ENCODE data around the gene OPRM1.

OPRM1 gene

GRCh38 chr6:154039231-154039842 lies at the start of gene OPRM1:
OPRM1 (plus strand) TSS chr6:154039240; CDS start chr6:154039545, 305 bp downstream.
- Histone ChIP-seq H3K4me1 (ENCODE audit: control insufficient read depth in 1 of 2, insufficient read depth in 2 of 2, low read length in 2 of 2) (no peaks in the 10 kb centered on the region), H3K4me3 (ENCODE audit: low read depth in 1 of 2, low read length in 2 of 2) (no peak within 1 kb of the TSS), H3K27ac (ENCODE audit: low read length) (no peak within 1 kb of the TSS)

GRCh38 chr6:153989989-153990388 lies 49.1 kb upstream of the OPRM1 start:
- H3K27ac ChIP-seq (ENCODE audit: low read length), result no peak overlapping the region
- H3K9me3 ChIP-seq (ENCODE audit: control insufficient read depth in 1 of 2, low read length in 2 of 2), result no peaks in the 10 kb centered on the region
- H3K27me3 ChIP-seq (ENCODE audit: low read depth, low read length), result no peaks in the 10 kb centered on the region
- no peaks in the 10 kb centered on the region for H3K4me1 ChIP-seq (ENCODE audit: control insufficient read depth in 1 of 2, insufficient read depth in 2 of 2, low read length in 2 of 2)
- no peaks in the 10 kb centered on the region for H3K36me3 ChIP-seq (ENCODE audit: control insufficient read depth in 1 of 2, insufficient read depth in 2 of 2, low read length in 2 of 2)
- no peak overlapping the region for H3K4me3 ChIP-seq (ENCODE audit: low read depth in 1 of 2, low read length in 2 of 2)

More at GRCh38 chr6:154039231-154039842, at the start of gene OPRM1:
- Histone ChIP-seq H3K36me3 (ENCODE audit: control insufficient read depth in 1 of 2, insufficient read depth in 2 of 2, low read length in 2 of 2) (no peaks in the 10 kb centered on the region), H3K9me3 (ENCODE audit: control insufficient read depth in 1 of 2, low read length in 2 of 2) (no peaks in the 10 kb centered on the region), H3K27me3 (ENCODE audit: low read depth, low read length) (no peaks in the 10 kb centered on the region)

- Histone ChIP-seq H3K4me1 (ENCODE audit: control insufficient read depth in 1 of 2, insufficient read depth in 2 of 2, low read length in 2 of 2) (no peaks in the 10 kb centered on the region), H3K9me3 (ENCODE audit: control insufficient read depth in 1 of 2, low read length in 2 of 2) (no peaks in the 10 kb centered on the region), H3K36me3 (ENCODE audit: control insufficient read depth in 1 of 2, insufficient read depth in 2 of 2, low read length in 2 of 2) (no peaks in the 10 kb centered on the region), H3K27me3 (ENCODE audit: low read depth, low read length) (no peaks in the 10 kb centered on the region), H3K27ac (ENCODE audit: low read length) (no peak overlapping the region), H3K4me3 (ENCODE audit: low read depth in 1 of 2, low read length in 2 of 2) (no peak overlapping the region)
Observed at GRCh38 chr6:153994004-153994403, 45.0 kb upstream of the OPRM1 start.

GRCh38 chr6:153994811-153995210 lies 44.2 kb upstream of the OPRM1 start:
- H3K27me3 ChIP-seq (ENCODE audit: low read depth, low read length), result no peaks in the 10 kb centered on the region
- no peak overlapping the region for H3K27ac ChIP-seq (ENCODE audit: low read length)
- no peak overlapping the region for H3K4me3 ChIP-seq (ENCODE audit: low read depth in 1 of 2, low read length in 2 of 2)
- no peaks in the 10 kb centered on the region for H3K9me3 ChIP-seq (ENCODE audit: control insufficient read depth in 1 of 2, low read length in 2 of 2)
- H3K4me1 ChIP-seq (ENCODE audit: control insufficient read depth in 1 of 2, insufficient read depth in 2 of 2, low read length in 2 of 2), result no peaks in the 10 kb centered on the region
- H3K36me3 ChIP-seq (ENCODE audit: control insufficient read depth in 1 of 2, insufficient read depth in 2 of 2, low read length in 2 of 2), result no peaks in the 10 kb centered on the region

GRCh38 chr6:153997221-153997620 lies 41.8 kb upstream of the OPRM1 start:
- H3K27ac ChIP-seq (ENCODE audit: low read length), result no peak overlapping the region
- no peak overlapping the region for H3K4me3 ChIP-seq (ENCODE audit: low read depth in 1 of 2, low read length in 2 of 2)
- H3K4me1 ChIP-seq (ENCODE audit: control insufficient read depth in 1 of 2, insufficient read depth in 2 of 2, low read length in 2 of 2), result no peaks in the 10 kb centered on the region
- no peaks in the 10 kb centered on the region for H3K36me3 ChIP-seq (ENCODE audit: control insufficient read depth in 1 of 2, insufficient read depth in 2 of 2, low read length in 2 of 2)
- no peaks in the 10 kb centered on the region for H3K27me3 ChIP-seq (ENCODE audit: low read depth, low read length)
- no peaks in the 10 kb centered on the region for H3K9me3 ChIP-seq (ENCODE audit: control insufficient read depth in 1 of 2, low read length in 2 of 2)

GRCh38 chr6:154001494-154002285 lies 37.4 kb upstream of the OPRM1 start:
- Histone ChIP-seq H3K4me1 (ENCODE audit: control insufficient read depth in 1 of 2, insufficient read depth in 2 of 2, low read length in 2 of 2) (no peaks in the 10 kb centered on the region), H3K27me3 (ENCODE audit: low read depth, low read length) (no peaks in the 10 kb centered on the region), H3K4me3 (ENCODE audit: low read depth in 1 of 2, low read length in 2 of 2) (no peak overlapping the region), H3K9me3 (ENCODE audit: control insufficient read depth in 1 of 2, low read length in 2 of 2) (no peaks in the 10 kb centered on the region), H3K27ac (ENCODE audit: low read length) (no peak overlapping the region), H3K36me3 (ENCODE audit: control insufficient read depth in 1 of 2, insufficient read depth in 2 of 2, low read length in 2 of 2) (no peaks in the 10 kb centered on the region)

- no peak overlapping the region for H3K4me3 ChIP-seq (ENCODE audit: low read depth in 1 of 2, low read length in 2 of 2)
- no peaks in the 10 kb centered on the region for H3K36me3 ChIP-seq (ENCODE audit: control insufficient read depth in 1 of 2, insufficient read depth in 2 of 2, low read length in 2 of 2)
- no peak overlapping the region for H3K27ac ChIP-seq (ENCODE audit: low read length)
- H3K9me3 ChIP-seq (ENCODE audit: control insufficient read depth in 1 of 2, low read length in 2 of 2), result peaks cover 0 to 6% of the 10 kb centered on the region in 2 donors
- H3K27me3 ChIP-seq (ENCODE audit: low read depth, low read length), result no peaks in the 10 kb centered on the region
- H3K4me1 ChIP-seq (ENCODE audit: control insufficient read depth in 1 of 2, insufficient read depth in 2 of 2, low read length in 2 of 2), result no peaks in the 10 kb centered on the region
Observed at GRCh38 chr6:154002894-154003293, 36.1 kb upstream of the OPRM1 start.

- no peak overlapping the region for H3K4me3 ChIP-seq (ENCODE audit: low read depth in 1 of 2, low read length in 2 of 2)
- H3K27ac ChIP-seq (ENCODE audit: low read length), result no peak overlapping the region
- peaks cover 0 to 6% of the 10 kb centered on the region in 2 donors for H3K9me3 ChIP-seq (ENCODE audit: control insufficient read depth in 1 of 2, low read length in 2 of 2)
- H3K4me1 ChIP-seq (ENCODE audit: control insufficient read depth in 1 of 2, insufficient read depth in 2 of 2, low read length in 2 of 2), result no peaks in the 10 kb centered on the region
- no peaks in the 10 kb centered on the region for H3K27me3 ChIP-seq (ENCODE audit: low read depth, low read length)
- no peaks in the 10 kb centered on the region for H3K36me3 ChIP-seq (ENCODE audit: control insufficient read depth in 1 of 2, insufficient read depth in 2 of 2, low read length in 2 of 2)
Observed at GRCh38 chr6:154010371-154010770, 28.7 kb upstream of the OPRM1 start.

GRCh38 chr6:154012852-154013251 lies 26.2 kb upstream of the OPRM1 start:
- Histone ChIP-seq H3K4me3 (ENCODE audit: low read depth in 1 of 2, low read length in 2 of 2) (no peak overlapping the region), H3K27ac (ENCODE audit: low read length) (no peak overlapping the region), H3K4me1 (ENCODE audit: control insufficient read depth in 1 of 2, insufficient read depth in 2 of 2, low read length in 2 of 2) (no peaks in the 10 kb centered on the region), H3K27me3 (ENCODE audit: low read depth, low read length) (no peaks in the 10 kb centered on the region), H3K36me3 (ENCODE audit: control insufficient read depth in 1 of 2, insufficient read depth in 2 of 2, low read length in 2 of 2) (no peaks in the 10 kb centered on the region), H3K9me3 (ENCODE audit: control insufficient read depth in 1 of 2, low read length in 2 of 2) (no peaks in the 10 kb centered on the region)

GRCh38 chr6:154017786-154018185 lies 21.3 kb upstream of the OPRM1 start:
- Histone ChIP-seq H3K9me3 (ENCODE audit: control insufficient read depth in 1 of 2, low read length in 2 of 2) (peaks cover 0 to 6% of the 10 kb centered on the region in 2 donors), H3K27me3 (ENCODE audit: low read depth, low read length) (no peaks in the 10 kb centered on the region)

GRCh38 chr6:154030646-154031045 lies 8.4 kb upstream of the OPRM1 start:
- Histone ChIP-seq H3K4me3 (ENCODE audit: low read depth in 1 of 2, low read length in 2 of 2) (no peak overlapping the region), H3K4me1 (ENCODE audit: control insufficient read depth in 1 of 2, insufficient read depth in 2 of 2, low read length in 2 of 2) (no peaks in the 10 kb centered on the region), H3K27ac (ENCODE audit: low read length) (no peak overlapping the region)

More at GRCh38 chr6:154017786-154018185, 21.3 kb upstream of the OPRM1 start:
- no peaks in the 10 kb centered on the region for H3K4me1 ChIP-seq (ENCODE audit: control insufficient read depth in 1 of 2, insufficient read depth in 2 of 2, low read length in 2 of 2)
- no peak overlapping the region for H3K4me3 ChIP-seq (ENCODE audit: low read depth in 1 of 2, low read length in 2 of 2)
- H3K36me3 ChIP-seq (ENCODE audit: control insufficient read depth in 1 of 2, insufficient read depth in 2 of 2, low read length in 2 of 2), result no peaks in the 10 kb centered on the region
- no peak overlapping the region for H3K27ac ChIP-seq (ENCODE audit: low read length)

More at GRCh38 chr6:154030646-154031045, 8.4 kb upstream of the OPRM1 start:
- H3K36me3 ChIP-seq (ENCODE audit: control insufficient read depth in 1 of 2, insufficient read depth in 2 of 2, low read length in 2 of 2), result no peaks in the 10 kb centered on the region
- H3K9me3 ChIP-seq (ENCODE audit: control insufficient read depth in 1 of 2, low read length in 2 of 2), result no peaks in the 10 kb centered on the region
- H3K27me3 ChIP-seq (ENCODE audit: low read depth, low read length), result no peaks in the 10 kb centered on the region

Data from muscle layer of duodenum (tissue), 2 donors.